ENCODE results near the gene FOXE1.

FOXE1 gene

DNA sequence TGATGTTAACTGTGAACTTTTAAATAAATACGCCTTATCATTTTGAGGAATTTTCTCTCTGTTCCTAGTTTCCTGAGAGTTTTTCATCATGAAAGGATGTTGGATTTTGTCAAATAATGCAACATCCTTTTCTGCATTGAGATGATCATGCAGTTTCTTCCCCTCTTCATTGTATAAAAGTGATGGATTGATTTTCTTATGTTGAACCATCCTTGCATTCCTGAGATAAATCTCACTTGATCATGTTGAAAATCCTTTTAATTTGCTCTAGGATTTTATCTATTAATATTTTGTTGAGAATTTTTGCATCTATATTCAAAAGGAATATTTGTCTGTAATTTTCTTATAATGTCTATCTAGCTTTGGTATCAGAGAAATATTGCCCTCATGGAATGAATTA, 13.3 kb downstream of the FOXE1 start:
- DNase-seq (ENCODE audit: low spot score): no peak

DNA sequence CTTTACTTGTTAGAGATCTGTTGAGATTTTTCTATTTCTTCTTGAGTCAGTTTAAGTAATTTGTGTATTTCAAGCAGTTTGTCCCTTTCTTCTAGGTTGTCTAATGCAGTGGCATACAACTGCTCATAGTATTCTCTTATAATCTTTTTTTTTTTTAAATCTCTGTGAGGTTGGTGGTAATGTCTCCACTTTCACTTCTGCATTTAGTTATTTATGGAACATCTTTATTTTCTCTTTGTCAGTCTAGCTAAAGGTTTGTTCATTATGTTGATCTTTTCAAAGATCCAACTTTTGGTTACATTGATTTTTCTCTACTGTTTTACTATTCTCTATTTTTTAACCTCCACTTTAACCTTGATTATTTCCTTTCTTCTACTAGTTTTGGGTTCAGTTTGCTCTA, 13.8 kb downstream of the FOXE1 start:
- DNase-seq (ENCODE audit: low spot score): no peak

DNA sequence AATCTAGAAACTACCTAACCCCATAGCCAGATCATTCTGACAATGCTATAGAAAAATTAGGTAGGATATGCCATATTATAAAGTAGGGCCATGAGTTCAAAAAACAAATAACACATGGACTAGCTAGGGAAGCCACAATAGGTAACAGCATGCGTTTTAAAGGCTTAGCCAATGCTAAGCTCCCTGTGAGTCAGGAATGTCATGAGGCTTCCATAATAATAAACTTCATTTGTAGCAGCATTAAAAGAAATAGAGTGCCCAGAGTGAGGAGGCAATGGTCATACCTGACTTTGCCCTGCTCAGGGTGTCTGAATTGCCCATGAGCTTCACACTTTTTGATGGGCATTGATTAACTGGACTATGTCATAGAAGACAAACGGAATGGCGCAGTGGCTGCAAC, 15.8 kb downstream of the FOXE1 start:
- DNase-seq (ENCODE audit: low spot score): no peak

DNA sequence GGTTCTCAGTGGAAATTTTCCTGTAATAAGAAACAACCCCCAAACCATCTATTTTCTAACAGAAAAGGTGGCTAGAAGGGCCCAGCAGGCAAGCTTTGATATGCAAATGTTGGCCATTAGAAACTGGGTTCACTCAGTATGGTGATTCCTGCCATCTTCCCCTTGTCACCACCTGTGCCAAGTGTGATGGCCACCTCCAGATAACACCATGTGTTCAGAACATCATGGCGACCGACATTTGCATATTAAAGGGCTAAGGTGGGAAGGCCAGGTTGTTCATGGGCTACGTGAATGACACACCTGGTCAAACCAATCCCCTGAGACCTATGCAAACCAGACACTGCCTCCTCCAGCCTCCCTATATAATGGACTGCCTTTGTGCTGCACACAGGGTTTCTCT, 20.4 kb downstream of the FOXE1 start:
- no peak for DNase-seq (ENCODE audit: low spot score)

DNA sequence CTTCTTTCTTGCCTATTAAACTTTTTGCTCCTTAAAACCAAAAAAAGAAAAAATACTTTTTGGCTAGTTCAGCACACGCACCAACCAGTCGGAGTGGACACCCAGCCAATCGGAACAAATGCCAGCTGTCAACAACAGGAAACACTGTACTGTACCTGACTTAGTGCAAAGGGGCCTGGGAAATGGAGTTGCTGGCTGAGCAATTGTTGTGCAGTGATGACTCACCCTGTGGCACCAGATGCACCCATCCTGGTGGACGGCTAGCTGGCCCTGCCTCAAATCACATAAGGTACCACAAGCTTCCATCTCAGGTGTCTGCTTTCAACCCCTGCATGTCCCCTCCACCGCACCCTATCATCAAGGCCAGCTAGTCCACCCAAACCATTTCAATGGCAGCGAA, 20.9 kb downstream of the FOXE1 start:
- DNase-seq (ENCODE audit: low spot score): no peak

DNA sequence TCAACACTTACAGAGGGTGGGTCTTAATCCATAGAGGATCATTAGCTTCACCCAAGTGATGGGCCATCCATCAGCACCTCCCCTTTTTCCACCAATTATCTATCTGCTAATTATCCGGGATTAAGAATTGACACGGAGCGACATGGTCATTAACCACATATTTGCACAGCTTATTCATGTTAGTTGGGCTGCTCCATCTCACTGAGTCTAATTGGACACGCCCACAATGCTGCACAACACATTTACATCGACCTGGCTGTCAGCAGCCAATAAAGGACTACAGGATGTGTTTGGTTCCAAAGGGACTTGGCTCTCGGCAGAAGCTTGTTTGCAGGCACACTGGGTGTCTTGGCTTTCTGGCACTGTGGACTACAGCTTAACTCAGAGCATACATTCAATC, 21.6 kb downstream of the FOXE1 start:
- DNase-seq (ENCODE audit: low spot score): no peak

DNA sequence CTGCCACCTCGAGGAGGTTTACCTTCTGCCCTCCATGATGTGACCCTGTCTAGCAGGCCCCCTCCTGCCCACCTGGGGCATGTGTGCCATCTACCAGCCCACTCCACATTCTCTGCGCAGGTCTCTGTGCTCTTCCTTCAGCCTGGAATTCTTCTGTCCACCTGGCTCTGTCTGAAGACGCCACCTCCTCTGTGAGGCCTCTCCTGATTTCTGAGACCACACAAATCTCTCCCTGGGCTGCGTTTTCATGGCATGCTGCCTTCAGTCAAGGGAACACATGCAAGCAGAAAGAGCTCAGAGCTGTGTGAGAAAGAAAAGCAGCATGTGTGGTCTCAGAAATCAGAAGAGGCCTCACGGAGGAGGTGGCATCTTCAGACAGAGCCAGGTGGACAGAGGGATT, 22.1 kb downstream of the FOXE1 start:
- no peak for DNase-seq (ENCODE audit: low spot score)

DNA sequence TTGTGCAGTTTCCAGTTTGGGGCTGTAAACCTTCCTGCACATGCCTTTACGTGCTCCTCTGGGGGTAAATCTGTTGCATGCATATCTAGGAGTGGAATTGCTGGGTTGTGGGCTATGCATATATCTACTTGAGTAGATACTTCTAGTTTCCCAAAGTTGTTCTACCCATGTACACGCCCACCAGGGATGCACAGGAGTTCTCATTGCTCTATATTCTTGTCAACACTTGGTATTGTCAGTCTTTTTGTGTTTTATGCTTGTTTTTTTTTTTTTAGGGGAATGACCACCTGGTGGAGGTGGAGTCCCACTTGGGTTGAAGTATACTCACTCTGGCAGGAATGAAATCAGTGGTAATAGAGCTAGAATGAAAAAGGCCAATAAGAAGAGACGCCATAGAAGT, 23.0 kb downstream of the FOXE1 start:
- DNase-seq (ENCODE audit: low spot score): no peak

DNA sequence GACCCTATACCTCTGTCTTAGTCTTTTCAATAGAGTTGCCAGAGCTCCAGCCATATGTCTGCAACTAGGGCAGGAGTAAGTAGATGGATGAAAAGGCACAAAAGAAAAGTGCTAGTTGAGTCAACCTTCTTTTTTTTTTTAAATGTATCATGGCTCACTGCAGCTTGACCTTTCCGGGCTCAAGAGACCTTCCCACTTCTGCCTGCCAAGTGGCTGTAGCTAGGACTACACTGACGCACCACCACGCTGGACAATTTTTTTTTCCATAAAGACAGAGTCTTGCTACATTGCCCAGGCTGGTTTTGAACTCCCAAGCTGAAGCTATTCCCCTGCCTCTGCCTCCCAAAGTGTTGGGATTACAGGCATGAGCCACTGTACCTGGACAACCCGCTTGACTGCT, 27.3 kb downstream of the FOXE1 start:
- DNase-seq (ENCODE audit: low spot score): no peak

DNA sequence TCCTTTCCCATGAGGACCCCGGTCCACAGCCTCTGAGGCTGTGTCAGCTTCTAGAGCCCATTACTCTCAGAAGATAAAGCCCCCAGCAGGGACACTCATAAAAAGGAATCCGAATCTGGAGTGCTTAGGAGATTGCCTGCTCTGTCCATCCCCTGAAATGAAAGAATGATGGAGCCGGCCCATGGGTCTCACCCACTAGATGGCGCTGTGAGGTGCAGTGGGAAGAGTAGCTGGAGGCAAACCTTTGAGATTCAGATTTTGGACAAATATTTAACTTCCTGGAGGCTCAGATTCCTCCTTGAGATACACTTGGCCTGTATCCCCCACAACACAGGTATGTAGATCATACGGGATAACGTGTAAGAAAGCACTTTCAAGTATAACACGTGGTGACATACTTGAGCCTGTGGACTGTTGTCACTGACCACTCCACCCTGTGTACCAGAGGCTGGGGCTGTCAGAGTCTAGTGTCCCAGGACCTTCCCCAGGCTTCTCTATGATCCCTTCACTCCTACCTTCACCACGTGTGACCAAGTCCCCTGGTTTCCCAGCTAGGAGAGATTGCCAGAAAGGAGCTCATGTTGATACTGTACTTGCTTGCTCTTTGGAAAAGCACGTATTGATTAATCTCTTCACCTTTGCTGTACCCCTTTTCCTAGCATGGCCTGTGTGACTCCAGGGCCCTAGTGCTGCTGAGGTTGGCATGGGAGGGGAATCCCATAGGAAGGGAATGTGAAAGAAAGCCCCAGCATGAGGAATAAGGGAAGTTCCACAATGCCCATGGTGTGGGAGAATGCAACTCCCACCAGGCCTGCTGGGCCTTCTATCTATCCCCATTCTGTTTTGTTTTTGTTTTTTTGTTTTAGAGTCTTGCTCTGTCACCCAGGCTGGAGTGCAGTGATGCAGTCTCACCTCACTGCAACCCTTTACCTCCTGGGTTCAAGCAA, 37.2 kb downstream of the FOXE1 start:
- DNase-seq (ENCODE audit: low spot score): peak; percentile 67

DNA sequence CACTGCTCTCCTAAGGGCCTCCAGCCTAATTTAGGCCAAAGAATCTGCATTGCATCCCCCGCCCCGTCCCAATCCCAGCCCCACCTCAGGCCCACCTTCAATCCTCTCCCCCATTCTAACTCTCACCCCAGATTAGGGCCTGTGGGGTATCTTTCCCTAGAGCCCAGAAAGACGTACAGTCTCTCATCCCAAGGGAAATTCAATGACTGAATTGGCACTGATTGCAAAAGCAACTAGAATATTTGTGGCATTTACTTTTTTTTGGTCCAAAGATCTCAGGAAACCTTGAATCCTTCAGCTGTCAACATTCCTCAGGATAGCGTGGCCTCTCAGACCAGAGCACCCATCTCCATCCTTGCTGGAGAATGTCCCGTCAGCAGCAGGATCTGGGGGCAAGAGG, 38.7 kb downstream of the FOXE1 start:
- DNase-seq (ENCODE audit: low spot score): no peak

DNA sequence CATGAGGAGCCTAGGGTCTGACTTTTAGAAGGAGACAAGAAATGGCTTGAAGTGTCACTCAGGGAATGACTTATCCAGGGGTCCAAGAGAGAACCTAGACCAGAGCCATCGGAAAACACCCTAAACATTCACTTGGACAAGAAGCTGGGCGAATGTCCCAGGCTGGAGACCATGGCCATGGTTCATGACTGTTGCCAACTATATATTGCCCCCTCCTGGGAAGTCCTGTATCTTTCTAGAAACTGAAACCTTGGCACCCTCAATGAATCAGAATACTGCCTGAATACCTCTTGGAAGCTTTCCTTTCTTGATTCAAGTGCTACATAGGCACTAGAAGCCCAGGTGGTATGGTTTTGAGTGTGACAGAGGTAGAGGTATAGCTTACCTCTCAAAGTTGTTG, 39.4 kb downstream of the FOXE1 start:
- no peak for DNase-seq (ENCODE audit: low spot score)

DNA sequence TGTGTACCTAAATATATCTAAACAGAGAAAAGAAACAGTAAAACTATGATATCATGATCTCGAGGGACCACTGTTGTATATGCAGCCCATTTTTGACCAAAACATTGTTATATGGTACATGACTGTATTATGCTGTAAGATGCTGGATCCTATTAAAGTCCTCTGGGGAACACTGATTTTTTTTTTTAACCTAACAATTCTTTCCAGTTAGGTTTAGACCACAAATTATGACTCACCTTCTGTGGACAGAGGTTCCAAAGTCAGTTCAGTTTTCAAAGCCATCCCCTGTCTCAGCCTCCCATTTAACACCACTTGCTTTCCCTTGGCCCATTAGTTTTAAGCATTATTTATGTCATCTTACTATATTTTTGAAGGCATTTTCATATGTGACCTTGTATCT, 42.2 kb downstream of the FOXE1 start:
- DNase-seq (ENCODE audit: low spot score): no peak

DNA sequence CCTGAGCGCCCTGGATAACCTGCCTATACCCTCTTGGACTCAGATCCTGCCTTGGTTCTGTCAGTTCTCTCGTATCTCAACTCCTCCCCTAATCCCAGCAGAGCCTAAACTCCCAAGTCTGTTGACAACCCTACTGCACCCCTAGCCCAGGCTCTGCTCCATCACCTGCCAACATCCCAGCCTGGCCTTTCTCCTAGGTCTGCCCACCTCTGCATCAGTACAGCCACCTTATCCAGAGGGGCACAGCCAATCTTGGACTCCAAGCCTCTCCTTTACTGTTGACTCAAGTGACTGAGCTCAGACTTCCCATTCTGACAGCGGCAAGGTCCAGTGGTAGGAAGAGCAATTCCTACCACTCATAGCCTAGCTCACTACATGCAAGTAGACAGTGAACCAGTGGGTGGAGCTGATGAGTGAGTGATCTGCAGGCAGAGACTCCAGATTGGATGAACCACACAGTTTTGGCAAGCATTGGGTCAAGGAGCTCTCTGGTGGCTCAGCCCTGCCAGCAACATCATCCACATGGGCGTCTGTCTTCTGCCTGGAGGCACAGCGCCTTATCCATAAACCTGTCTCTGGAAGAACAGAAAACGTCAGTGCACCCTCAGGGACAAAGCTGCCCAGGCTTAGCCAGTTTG, 42.8 kb downstream of the FOXE1 start:
- no peak for DNase-seq (ENCODE audit: low spot score)

DNA sequence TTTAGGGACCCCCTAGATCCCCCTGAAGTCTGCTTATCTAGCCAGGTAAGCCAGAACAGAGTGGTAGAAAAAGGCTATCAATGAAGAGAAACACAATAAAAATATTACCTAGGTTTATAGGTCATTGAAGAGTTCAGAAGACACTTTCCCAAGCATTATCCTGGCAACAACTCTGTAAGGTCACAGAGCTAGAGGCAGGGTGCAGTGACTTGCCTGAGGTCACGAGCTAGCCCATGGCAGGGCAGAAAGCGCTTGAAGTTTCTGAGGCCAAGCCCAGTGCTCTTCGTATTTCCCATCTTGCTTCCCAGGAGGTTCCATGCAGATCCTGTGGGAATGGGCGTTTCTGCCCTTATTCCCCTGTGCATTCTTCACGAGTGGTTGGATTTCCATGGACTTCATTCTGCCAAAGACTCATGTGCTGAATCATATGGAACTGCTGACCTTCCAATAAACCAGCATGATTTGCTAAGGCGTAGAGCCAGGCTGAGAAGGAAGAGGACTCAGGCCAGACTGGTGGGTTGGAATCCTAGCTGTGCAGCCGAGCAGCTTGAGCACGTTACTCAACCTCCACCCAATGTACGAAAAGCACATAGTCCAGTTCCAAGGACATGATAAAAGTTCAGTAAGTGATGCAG, 47.2 kb downstream of the FOXE1 start:
- DNase-seq (ENCODE audit: low spot score): no peak

DNA sequence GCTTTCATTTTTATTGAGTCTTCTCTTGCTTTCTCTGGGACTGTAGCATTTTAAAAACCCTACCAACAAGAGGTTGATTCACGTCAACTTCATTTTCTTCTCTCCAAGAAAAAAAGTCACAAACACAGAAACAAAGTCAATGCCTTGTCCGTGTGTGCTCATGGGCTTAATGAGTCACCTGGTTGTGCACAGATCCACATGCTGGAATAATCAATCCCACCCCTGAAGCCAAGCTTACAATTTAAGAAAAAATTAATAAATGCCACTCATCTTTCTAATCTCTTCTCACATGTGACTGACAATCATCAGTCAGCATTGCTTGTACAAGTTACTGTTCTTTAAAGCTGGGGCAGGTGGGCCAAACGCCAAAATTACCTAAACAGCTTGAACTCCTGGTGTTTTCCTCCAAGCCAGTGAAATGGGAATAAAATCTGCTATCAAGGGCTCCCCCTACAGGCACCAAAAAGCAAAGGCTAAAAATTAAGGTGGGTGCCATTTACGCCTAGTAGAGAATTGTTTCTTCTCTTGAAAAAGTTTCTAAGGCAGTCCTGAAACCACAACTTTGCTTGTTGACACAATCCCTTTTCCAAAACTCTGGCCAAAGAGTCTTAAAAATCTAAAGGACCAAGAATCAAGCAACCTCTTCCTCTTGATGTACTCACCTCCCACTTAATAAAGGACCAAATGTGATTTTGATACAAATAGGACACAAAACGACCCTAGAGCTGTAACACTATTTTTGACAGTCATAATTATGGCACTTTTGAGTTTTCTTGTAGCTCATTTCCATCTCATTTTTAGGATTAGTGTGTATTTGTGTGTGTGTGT, 47.9 kb downstream of the FOXE1 start:
- peak; percentile 47 for DNase-seq (ENCODE audit: low spot score)

DNA sequence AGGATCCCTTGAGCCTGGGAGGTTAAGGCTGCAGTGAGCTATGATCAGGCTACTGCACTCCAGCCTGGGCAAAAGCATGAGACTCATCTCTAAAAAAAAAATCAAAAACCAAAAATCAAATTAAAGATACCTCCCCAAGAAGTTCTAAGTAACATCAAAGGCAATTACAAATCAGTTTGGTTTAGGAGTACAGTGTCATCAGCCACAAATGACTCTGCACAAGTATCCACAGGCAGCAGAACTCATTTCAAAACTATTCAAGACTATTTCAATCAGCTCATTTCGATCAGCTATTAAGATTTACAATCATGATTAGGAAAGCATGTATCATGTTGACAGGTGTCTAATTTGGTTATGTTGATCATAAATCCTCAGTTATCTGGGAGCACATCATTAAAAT, 50.2 kb downstream of the FOXE1 start:
- no peak for DNase-seq (ENCODE audit: low spot score)

DNA sequence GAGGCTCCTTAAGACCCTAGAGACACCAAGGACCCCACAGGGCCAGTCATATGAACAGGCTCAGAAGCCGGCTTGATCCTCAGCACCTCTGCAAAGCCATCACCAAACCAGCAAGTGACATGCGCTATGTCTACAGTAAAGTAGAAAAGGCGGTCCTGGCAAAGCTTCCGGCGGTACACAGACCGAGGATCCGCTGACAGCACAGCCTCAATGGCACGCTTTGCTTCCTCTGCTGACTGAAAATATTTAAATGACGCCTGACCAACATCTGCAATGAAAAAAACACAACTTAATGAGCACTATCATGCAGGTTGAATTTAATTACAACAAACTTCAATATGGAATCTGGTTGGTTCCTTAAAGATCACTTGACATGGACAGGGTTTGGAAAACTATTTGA, 51.7 kb downstream of the FOXE1 start:
- DNase-seq (ENCODE audit: low spot score): no peak

DNA sequence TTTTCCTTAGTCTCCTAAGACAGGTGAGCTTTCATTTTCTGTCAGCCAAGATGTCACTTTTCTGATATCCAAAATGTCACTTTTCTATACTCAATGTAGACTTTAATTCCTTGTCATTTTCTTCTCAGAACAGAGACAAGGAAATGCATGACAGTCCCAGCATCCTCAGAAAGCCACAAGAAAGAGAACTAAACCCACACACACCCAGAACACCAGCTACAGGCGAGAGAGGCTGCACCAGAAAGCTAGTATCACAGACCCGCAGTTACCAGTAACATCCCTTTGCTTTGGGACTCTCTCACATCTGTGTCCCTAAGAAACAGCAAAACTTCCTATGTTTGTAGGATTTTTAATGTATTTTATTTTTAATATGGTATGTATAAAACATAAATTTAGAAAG, 52.2 kb downstream of the FOXE1 start:
- DNase-seq (ENCODE audit: low spot score): no peak
